PC-3 (cell line): ENCODE results near the gene MAPK9. TPM values are rescaled to one million over a fixed set of nuclear protein-coding genes. Genes with fewer than 3 reads are reported as not detected.

Experiments used
- ATAC-seq: fragments of 200-7000 bp; cut with Tn5 transposase; 2 replicates; pipeline ENCODE4 v1.9.1; 2020; ENCODE audit warnings: mild to moderate bottlenecking, moderate library complexity
- BruUV-seq: library from RNA; stranded (reverse); fragments of 400-500 nt; replicated peaks from 2 replicates; lab custom pipeline; 2021; lab: Mats Ljungman, UMichigan
- CTCF ChIA-PET: fragments of 300-600 bp; sonication (Branson Sonifier 250); formaldehyde crosslinking; loops from one replicate; lab custom pipeline; 2022; ENCODE audit warnings: antibody characterized with exemption; lab: Charles Lee
- POLR2A ChIA-PET: fragments of 300-600 bp; sonication (Branson Sonifier 250); formaldehyde crosslinking; loops from one replicate; lab custom pipeline; 2022; ENCODE audit warnings: antibody characterized with exemption; ENCODE audit not compliant: unreplicated experiment; lab: Charles Lee
- DNase-seq: peaks from one replicate; pipeline ENCODE4 v3.0.0-alpha.2; 2015
- H2AFZ ChIP-seq: fragments of 300-600 bp; sonication (generic); 2 replicates; pipeline ENCODE4 v1.6.0; 2016; ENCODE audit warnings: antibody characterized with exemption, low read length
- H3F3A ChIP-seq: fragments of 300-600 bp; sonication (generic); one replicate; pipeline ENCODE4 v1.6.0; 2017; ENCODE audit warnings: antibody characterized with exemption, low read length, control low read depth, mild to moderate bottlenecking; ENCODE audit not compliant: unreplicated experiment
- H3K27ac ChIP-seq: fragments of 300-600 bp; sonication (generic); 2 replicates; pipeline ENCODE4 v1.5.1; 2016; ENCODE audit warnings: mild to moderate bottlenecking, low read length
- H3K27me3 ChIP-seq: fragments of 300-600 bp; sonication (generic); 2 replicates; pipeline ENCODE4 v1.6.1; 2016; ENCODE audit warnings: low read length, mixed read lengths
- H3K36me3 ChIP-seq: fragments of 300-600 bp; sonication (generic); 2 replicates; pipeline ENCODE4 v1.6.1; 2016; ENCODE audit warnings: low read depth, mixed run types, low read length, mixed read lengths
- H3K4me1 ChIP-seq: fragments of 300-600 bp; sonication (generic); 2 replicates; pipeline ENCODE4 v1.5.1; 2016; ENCODE audit warnings: low read length; ENCODE audit not compliant: insufficient read depth
- H3K4me2 ChIP-seq: fragments of 300-600 bp; sonication (generic); 2 replicates; pipeline ENCODE4 v1.6.0; 2016; ENCODE audit warnings: low read length
- H3K4me3 ChIP-seq: fragments of 300-600 bp; sonication (generic); 2 replicates; pipeline ENCODE4 v1.5.1; 2016; ENCODE audit warnings: mild to moderate bottlenecking, low read length, mixed read lengths
- H3K79me2 ChIP-seq: fragments of 300-600 bp; sonication (generic); 2 replicates; pipeline ENCODE4 v1.6.1; 2017; ENCODE audit warnings: low read length, mixed read lengths
- H3K9ac ChIP-seq: fragments of 300-600 bp; sonication (generic); 2 replicates; pipeline ENCODE4 v1.6.0; 2016; ENCODE audit warnings: mild to moderate bottlenecking, low read length
- H3K9me2 ChIP-seq: fragments of 300-600 bp; sonication (generic); replicated peaks from 2 replicates; pipeline ENCODE4 v1.6.1; 2016; ENCODE audit warnings: mixed run types, low read length, mixed read lengths
- H3K9me3 ChIP-seq: fragments of 300-600 bp; sonication (generic); 2 replicates; pipeline ENCODE4 v1.6.1; 2016; ENCODE audit warnings: low read length, mixed read lengths
- H4K20me1 ChIP-seq: fragments of 300-600 bp; sonication (generic); 2 replicates; pipeline ENCODE4 v1.6.1; 2016; ENCODE audit warnings: low read length, mixed read lengths
- CTCF ChIP-seq: fragments of 300-600 bp; sonication (generic); conservative IDR thresholded peaks from 2 replicates; pipeline ENCODE4 v1.5.1; 2017; ENCODE audit warnings: antibody characterized with exemption, low read depth, mild to moderate bottlenecking, low read length
- EZH2 ChIP-seq: fragments of 300-600 bp; sonication (generic); IDR thresholded peaks from one replicate; pipeline ENCODE4 v1.6.1; 2017; ENCODE audit warnings: antibody characterized with exemption, mild to moderate bottlenecking, low read length; ENCODE audit not compliant: unreplicated experiment
- EZH2phosphoT487 ChIP-seq: fragments of 300-600 bp; sonication (generic); IDR thresholded peaks from 2 replicates; pipeline ENCODE4 v1.6.1; 2018; ENCODE audit warnings: mild to moderate bottlenecking, antibody characterized with exemption, low read length, borderline replicate concordance
- intact Hi-C: fragments of 100-400 bp; cut with micrococcal nuclease; formaldehyde crosslinking; loops from 2 replicates; pipeline ENCODE4 v1.9.0; 2023
- total RNA-seq: library from RNA; depleted of rRNA; stranded (reverse); fragments of >200 nt; gene quantifications from 2 replicates; pipeline ENCODE4 v1.2.3, GENCODE V29; 2014

Gene MAPK9
- total RNA-seq, 1 experiment from 2014 or later, result 26.5 TPM

GRCh38 chr5:180216646-180217171 is 75.2 kb downstream of the MAPK9 start:
- Histone ChIP-seq H3F3A (no peaks in the 10 kb centered on the region), H3K4me3 (no peak overlapping the region), H3K27ac (no peak overlapping the region), H3K27me3 (no peaks in the 10 kb centered on the region), H3K79me2 (no peaks in the 10 kb centered on the region), H3K9me2 (no peaks in the 10 kb centered on the region), H3K36me3 (no peaks in the 10 kb centered on the region), H3K9ac (no peak overlapping the region), H3K4me2 (no peak overlapping the region), H4K20me1 (no peaks in the 10 kb centered on the region), H2AFZ (no peak overlapping the region), H3K4me1 (peaks cover 7% of the 10 kb centered on the region), H3K9me3 (no peaks in the 10 kb centered on the region)
- TF ChIP-seq EZH2phosphoT487 (no peak), CTCF (no peak), EZH2 (no peak)
- ChIA-PET CTCF (no interaction called here), POLR2A (no interaction called here)
- BruUV-seq, result no TSS peak
- intact Hi-C loops, result no loop called here
- no peak for ATAC-seq
- DNase-seq, result no peak

DNA sequence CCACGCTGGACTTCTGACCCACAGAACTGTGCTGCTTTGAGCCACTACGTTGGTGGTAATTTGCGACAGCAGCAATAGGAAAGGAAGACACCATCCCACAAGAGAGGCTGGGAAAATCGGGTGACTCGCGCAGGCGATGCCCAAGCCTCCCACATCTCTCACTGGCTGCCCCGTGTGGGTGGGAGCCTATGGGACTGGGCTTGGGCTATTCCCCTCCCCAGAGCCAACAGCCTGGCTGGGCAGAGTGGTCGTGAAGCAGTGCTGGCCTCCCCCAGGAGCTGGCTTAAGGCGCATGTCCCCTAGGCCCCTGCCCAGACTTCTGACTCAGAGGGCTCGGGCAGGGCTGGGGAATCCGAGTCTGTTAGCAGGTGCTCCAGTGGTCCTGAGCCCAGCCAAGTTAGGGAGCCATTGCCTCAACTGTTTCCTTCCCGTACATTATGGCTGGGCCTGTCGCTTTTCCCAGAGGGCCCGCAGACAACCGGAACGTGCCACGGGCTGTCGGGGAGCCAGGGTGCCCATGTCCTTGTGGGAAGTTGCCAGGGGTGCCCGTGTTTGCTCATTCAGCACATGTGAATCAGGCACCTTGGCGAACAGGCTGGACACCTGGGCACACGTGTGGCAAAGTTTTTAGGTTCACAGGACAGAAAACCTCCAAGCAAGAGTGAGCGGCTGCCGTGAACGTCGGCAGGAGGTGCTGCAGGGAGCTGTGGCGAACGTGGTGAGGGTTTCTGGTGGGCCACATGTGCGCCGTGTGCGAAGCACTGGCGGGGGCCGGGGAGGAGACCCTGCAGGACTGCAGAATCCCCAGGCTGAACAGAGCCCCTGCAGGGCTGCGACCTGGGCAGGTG is 75.9 kb downstream of the MAPK9 start:
- H3K27me3 ChIP-seq, result no peaks in the 10 kb centered on the region
- H3K27ac ChIP-seq, result no peak overlapping the region
- intact Hi-C loops, result no loop called here
- H3F3A ChIP-seq, result no peaks in the 10 kb centered on the region
- no peak overlapping the region for H2AFZ ChIP-seq
- no peaks in the 10 kb centered on the region for H3K79me2 ChIP-seq
- no peaks in the 10 kb centered on the region for H3K9me2 ChIP-seq
- H3K4me3 ChIP-seq, result no peak overlapping the region
- no peaks in the 10 kb centered on the region for H3K36me3 ChIP-seq
- DNase-seq (no peak), ATAC-seq (no peak)
- H3K9me3 ChIP-seq, result no peaks in the 10 kb centered on the region
- ChIA-PET CTCF (no interaction called here), POLR2A (no interaction called here)
- H3K9ac ChIP-seq, result no peak overlapping the region
- H4K20me1 ChIP-seq, result no peaks in the 10 kb centered on the region
- no peak for TF ChIP-seq CTCF
- no peak overlapping the region for H3K4me2 ChIP-seq
- H3K4me1 ChIP-seq, result peaks cover 7% of the 10 kb centered on the region
- BruUV-seq, result no TSS peak
